Measurements from ENCODE around the gene GLB1L.

GLB1L gene

GRCh38 chr2:219220652-219221402 is 24.4 kb downstream of the GLB1L start:
- no peak for DNase-seq

- no peak for DNase-seq
Measured at GRCh38 chr2:219219784-219220532, 25.3 kb downstream of the GLB1L start.

GRCh38 chr2:219218732-219219701 is 26.2 kb downstream of the GLB1L start, which contains the start of gene ABCB6:
TSS of gene ABCB6 (minus strand) at chr2:219218958. CDS start at chr2:219218673, 285 bp downstream.
- DNase-seq: peak; percentile 94

GRCh38 chr2:219218217-219218731 is 27.0 kb downstream of the GLB1L start:
- peak; percentile 68 for DNase-seq

GRCh38 chr2:219216535-219216915 is 28.7 kb downstream of the GLB1L start:
- no peak for DNase-seq

GRCh38 chr2:219215871-219216534 is 29.2 kb downstream of the GLB1L start:
- no peak for DNase-seq

- DNase-seq: no peak
Measured at GRCh38 chr2:219214786-219215185, 30.5 kb downstream of the GLB1L start.

GRCh38 chr2:219214141-219214540 is 31.1 kb downstream of the GLB1L start:
- no peak for DNase-seq

GRCh38 chr2:219213486-219214071 is 31.7 kb downstream of the GLB1L start:
- DNase-seq: no peak

- no peak for DNase-seq
Measured at GRCh38 chr2:219213026-219213415, 32.2 kb downstream of the GLB1L start.

- DNase-seq: no peak
Measured at GRCh38 chr2:219210886-219211362, 34.3 kb downstream of the GLB1L start.

GRCh38 chr2:219210196-219210885 is 34.9 kb downstream of the GLB1L start:
- DNase-seq: no peak

- no peak for DNase-seq
Measured at GRCh38 chr2:219209236-219210195, 35.7 kb downstream of the GLB1L start.

GRCh38 chr2:219207884-219208740 is 37.1 kb downstream of the GLB1L start:
- DNase-seq: peak; percentile 25

GRCh38 chr2:219207134-219207883 is 37.9 kb downstream of the GLB1L start:
- no peak for DNase-seq

- peak; percentile 94 for DNase-seq
Measured at GRCh38 chr2:219206328-219207133, 38.7 kb downstream of the GLB1L start, which contains the start of gene ZFAND2B. TSS of gene ZFAND2B (plus strand) at chr2:219206782. CDS start at chr2:219206988, 206 bp downstream.

- DNase-seq: no peak
Measured at GRCh38 chr2:219205981-219206327, 39.3 kb downstream of the GLB1L start.

All from fibroblast of skin of right quadriceps (primary cell).